ENCODE measurements around the gene SORCS2. TPM values are rescaled to one million over a fixed set of nuclear protein-coding genes. Genes with fewer than 3 reads are reported as not detected.

SORCS2 gene
- total RNA-seq, 2 donors from 2014 or later: 1.5 to 1.7 TPM

GRCh38 chr4:7366954-7367353 lies 174.6 kb downstream of the SORCS2 start:
- Histone ChIP-seq H3K9me3 (no peaks in the 10 kb centered on the region), H3K4me3 (no peak overlapping the region), H3K27ac (no peak overlapping the region), H3K4me1 (peaks cover 0 to 18% of the 10 kb centered on the region in 2 donors), H3K36me3 (no peaks in the 10 kb centered on the region), H3K27me3 (no peaks in the 10 kb centered on the region)
- no peak for TF ChIP-seq CTCF (IDR thresholded peaks at IDR 0.05)
- no peak for DNase-seq (ENCODE audit: low spot score)

DNA sequence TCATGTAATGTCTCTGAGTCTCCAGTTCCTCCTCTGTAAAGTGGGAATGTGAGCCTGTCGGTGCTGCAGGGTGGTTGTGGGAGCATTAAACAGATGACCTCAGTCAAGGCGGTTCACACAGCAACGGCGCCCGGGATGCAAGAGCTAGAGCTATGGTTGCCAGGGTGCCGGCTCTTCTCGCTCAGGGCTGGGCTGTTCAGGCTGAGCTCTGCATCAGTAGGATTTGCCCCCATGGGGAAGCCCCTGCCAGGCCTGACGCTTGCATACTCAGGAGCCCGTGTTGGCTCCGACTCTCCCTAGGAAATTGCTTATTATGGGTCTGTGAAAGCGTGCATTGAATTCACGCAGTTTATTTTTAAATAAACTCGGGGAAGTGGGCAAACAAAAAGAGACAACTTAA lies 175.1 kb downstream of the SORCS2 start:
- Histone ChIP-seq H3K9me3 (no peaks in the 10 kb centered on the region), H3K4me1 (peaks cover 0 to 18% of the 10 kb centered on the region in 2 donors), H3K4me3 (no peak overlapping the region), H3K27me3 (no peaks in the 10 kb centered on the region), H3K27ac (no peak overlapping the region), H3K36me3 (no peaks in the 10 kb centered on the region)
- TF ChIP-seq CTCF (IDR thresholded peaks at IDR 0.05): no peak
- no peak for DNase-seq (ENCODE audit: low spot score)

DNA sequence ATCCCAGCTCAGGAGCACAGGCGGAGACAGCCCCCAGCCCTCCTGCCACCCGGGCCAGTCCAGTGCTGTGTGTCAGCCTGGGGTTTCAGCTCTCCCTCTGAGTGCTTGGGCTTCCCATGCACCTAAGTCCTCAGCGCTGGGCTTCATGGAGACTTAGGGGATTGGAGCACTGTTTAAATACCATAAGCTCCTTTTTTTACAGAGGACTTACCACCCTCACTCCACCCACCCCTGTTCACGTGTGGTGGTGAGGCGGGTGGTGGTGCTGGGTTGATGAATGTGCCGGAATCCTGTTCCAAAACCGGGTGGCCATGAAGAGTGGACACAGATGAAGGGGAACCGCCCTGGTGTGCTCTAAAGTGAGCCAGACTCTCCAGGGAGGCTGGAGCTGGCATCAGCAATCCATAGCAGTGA lies 175.5 kb downstream of the SORCS2 start:
- no peaks in the 10 kb centered on the region for H3K9me3 ChIP-seq
- H3K4me3 ChIP-seq: no peak overlapping the region
- no peaks in the 10 kb centered on the region for H3K27me3 ChIP-seq
- no peak overlapping the region for H3K27ac ChIP-seq
- no peak for DNase-seq (ENCODE audit: low spot score)
- H3K4me1 ChIP-seq: peaks cover 0 to 18% of the 10 kb centered on the region in 2 donors
- no peaks in the 10 kb centered on the region for H3K36me3 ChIP-seq
- TF ChIP-seq CTCF (IDR thresholded peaks at IDR 0.05): no peak

- no peak for TF ChIP-seq CTCF (IDR thresholded peaks at IDR 0.05)
- Histone ChIP-seq H3K9me3 (no peaks in the 10 kb centered on the region), H3K4me1 (peaks cover 0 to 18% of the 10 kb centered on the region in 2 donors), H3K36me3 (no peaks in the 10 kb centered on the region), H3K4me3 (no peak overlapping the region), H3K27ac (no peak overlapping the region), H3K27me3 (no peaks in the 10 kb centered on the region)
- DNase-seq (ENCODE audit: low spot score): no peak
Observed at GRCh38 chr4:7368296-7368695, 176.0 kb downstream of the SORCS2 start.

DNA sequence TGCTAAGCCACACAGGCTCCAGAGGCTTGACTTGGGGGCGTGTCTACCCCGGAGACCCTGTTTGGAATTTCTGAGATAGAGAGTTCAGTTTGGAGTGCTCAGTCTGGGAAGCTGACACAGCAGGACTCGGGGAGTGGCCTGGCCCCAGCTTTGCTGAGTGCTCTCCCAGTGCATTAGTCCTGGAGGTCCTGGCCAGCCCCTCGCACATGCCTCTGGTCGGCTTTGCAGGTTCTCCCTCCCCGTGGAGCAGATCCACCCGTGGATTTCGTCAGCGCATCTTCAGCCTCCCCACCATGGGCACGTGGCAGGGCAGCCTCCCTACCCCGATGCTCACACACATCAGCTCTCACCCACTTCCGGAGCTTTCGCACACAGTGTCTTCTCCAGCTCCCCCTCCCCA lies 177.2 kb downstream of the SORCS2 start:
- H3K36me3 ChIP-seq: no peaks in the 10 kb centered on the region
- no peak overlapping the region for H3K27ac ChIP-seq
- no peak for TF ChIP-seq CTCF (IDR thresholded peaks at IDR 0.05)
- H3K9me3 ChIP-seq: no peaks in the 10 kb centered on the region
- DNase-seq (ENCODE audit: low spot score): no peak
- no peaks in the 10 kb centered on the region for H3K27me3 ChIP-seq
- H3K4me1 ChIP-seq: peaks cover 0 to 18% of the 10 kb centered on the region in 2 donors
- no peak overlapping the region for H3K4me3 ChIP-seq

DNA sequence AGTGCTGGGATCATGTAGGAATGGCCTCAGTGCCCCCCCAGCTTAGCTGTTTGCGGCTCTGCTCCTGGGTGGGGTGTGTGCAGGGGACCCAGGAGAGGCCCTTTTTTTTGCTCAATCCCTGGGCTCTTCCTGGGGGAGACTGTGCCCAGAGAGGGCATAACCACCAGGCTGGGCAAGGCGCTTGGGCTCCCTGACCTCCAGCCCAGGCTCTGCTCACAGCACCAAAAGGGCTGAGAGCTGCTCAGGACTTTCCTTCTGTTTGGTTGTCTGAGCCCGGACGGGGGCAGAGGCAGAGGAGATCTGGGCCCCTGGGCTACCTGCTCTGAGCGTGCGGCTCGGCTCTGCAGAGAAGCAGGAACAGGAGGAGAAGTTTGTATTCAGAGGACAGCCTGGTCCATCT lies 177.7 kb downstream of the SORCS2 start:
- Histone ChIP-seq H3K27me3 (no peaks in the 10 kb centered on the region), H3K9me3 (no peaks in the 10 kb centered on the region), H3K4me1 (peaks cover 0 to 13% of the 10 kb centered on the region in 2 donors), H3K27ac (no peak overlapping the region), H3K4me3 (no peak overlapping the region), H3K36me3 (no peaks in the 10 kb centered on the region)
- TF ChIP-seq CTCF (IDR thresholded peaks at IDR 0.05): no peak
- no peak for DNase-seq (ENCODE audit: low spot score)
